Motor neuron (in vitro differentiated cells): Measurements from ENCODE around the gene USP30. TPM values are rescaled to one million over a fixed set of nuclear protein-coding genes. Genes with fewer than 3 reads are reported as not detected.

Experiments used
- ATAC-seq, 8 experiments: fragments of 200-7000 bp; cut with Tn5 transposase; replicated peaks in 6 of 8; 2 replicates each; pipeline ENCODE4 v1.8.0; 2021; ENCODE audit warnings: mild to moderate bottlenecking in 8 of 8, moderate library complexity in 8 of 8
- H3K27ac ChIP-seq, 2 donors: fragments of 250-450 bp; sonication (Bioruptor Pico); 2 replicates each; pipeline ENCODE4 v1.9.0; 2021; ENCODE audit warnings: antibody characterized with exemption in 2 of 2, mild to moderate bottlenecking in 2 of 2, moderate library complexity in 1 of 2
- H3K4me1 ChIP-seq, 2 donors: fragments of 250-450 bp; sonication (Bioruptor Pico); replicated peaks in 1 of 2; 2 replicates each; pipeline ENCODE4 v1.6.1; 2021; ENCODE audit warnings: antibody characterized with exemption in 2 of 2, mild to moderate bottlenecking in 2 of 2, moderate library complexity in 1 of 2
- H3K4me3 ChIP-seq, 5 donors: fragments of 250-450 bp; sonication (Bioruptor Pico); 2 replicates each; pipeline ENCODE4 v1.9.0; 2021; ENCODE audit warnings: antibody characterized with exemption in 5 of 5, mild to moderate bottlenecking in 5 of 5, moderate library complexity in 4 of 5
- WGBS, 10 experiments: fragments of 450-650 bp; shearing (Covaris generic); methylation state at CpG; one replicate each; pipeline ENCODE4 v1.0.0; 2022; 5-methylcytosine and 5-hydroxymethylcytosine counted together
- in situ Hi-C, 9 experiments: fragments of 400-800 bp; cut with MboI; loops; one replicate each; pipeline ENCODE4 v1.15.0; 2021; ENCODE audit warnings: low sequenced_read_pairs in 9 of 9, low pct_unique_long_range_greater_than_20kb in 2 of 9; ENCODE audit not compliant: unreplicated experiment in 9 of 9
- total RNA-seq, 8 experiments: library from RNA; unstranded; fragments of 300-600 nt; gene quantifications; 2 replicates each; pipeline versions ENCODE4 v1.2.3 to v1.2.4, GENCODE V29; 2022

The USP30 gene
- total RNA-seq, 8 experiments from 2014 or later: 3.9 to 23.9 (median 13.9) TPM

DNA sequence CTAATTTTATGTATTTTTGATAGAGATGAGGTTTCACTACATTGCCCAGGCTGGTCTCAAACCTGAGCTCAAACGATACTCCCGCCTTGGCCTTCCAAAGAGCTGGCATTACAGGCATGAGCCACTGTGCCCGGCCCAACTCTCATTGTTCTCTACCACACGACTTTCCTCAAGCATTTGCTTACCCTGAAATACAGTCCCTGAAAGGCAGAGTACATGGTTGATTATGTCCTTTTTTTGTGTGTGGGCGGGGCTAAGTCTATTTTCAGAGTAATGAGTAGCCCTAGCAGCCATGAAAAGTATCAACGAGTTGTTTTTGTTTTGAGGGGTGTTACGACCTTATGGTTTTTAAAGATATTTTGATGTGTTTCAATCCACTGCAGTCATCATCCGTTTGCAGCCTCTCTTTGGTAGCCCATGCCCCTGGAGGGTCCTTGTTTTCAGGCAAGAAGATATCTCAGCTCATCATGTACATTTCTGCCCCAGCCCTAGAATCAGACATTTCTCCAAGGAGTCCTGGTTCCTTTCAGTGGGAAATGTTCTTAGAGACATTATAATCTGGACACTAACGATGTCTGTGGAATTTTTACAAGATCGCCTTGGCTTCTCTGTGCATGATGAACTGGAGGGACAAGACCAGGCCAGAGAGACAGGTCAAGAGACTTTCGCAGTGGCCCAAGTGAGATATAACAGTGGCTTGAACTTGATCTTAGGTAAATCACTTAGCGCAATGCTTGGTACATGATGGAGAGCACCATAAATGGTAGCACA lies 72.7 kb downstream of the USP30 start:
- 49 to 92% (median 80%) methylated on average over 1 to 12 of the region's 12 CpGs; no CpG with 5 or more reads in 1 of the 10 experiments for WGBS, 10 experiments
- H3K27ac ChIP-seq: no peak overlapping the region

DNA sequence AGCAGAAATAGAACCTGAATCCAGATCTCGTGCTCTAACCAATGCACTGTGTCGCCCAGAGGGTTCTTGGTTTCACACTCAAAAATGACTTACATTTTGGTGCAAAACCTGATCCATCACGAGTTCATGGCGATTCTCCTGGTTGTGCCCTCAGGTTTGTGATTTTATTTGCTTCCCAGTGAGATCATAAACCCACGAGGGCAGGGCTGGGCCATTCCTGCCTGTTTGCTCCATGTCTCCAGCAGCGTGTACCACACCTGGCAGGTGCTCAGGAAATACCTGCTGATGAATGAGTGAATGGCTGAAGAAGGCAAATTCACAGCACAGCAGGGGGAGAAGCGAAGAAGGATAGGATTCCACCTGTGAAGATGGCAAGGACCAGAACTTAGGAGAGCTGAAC lies 73.4 kb downstream of the USP30 start:
- no peak overlapping the region for H3K4me3 ChIP-seq
- no peak for ATAC-seq
- no peaks in the 10 kb centered on the region for H3K4me1 ChIP-seq
- 30 to 86% (median 77%) methylated on average over 2 to 7 of the region's 7 CpGs; no CpG with 5 or more reads in 3 of the 10 experiments for WGBS, 10 experiments
- in situ Hi-C loops: no loop called here
- no peak overlapping the region for H3K27ac ChIP-seq

More for the DNA sequence above, 72.7 kb downstream of the USP30 start:
- in situ Hi-C loops: loop anchor here in 3 of 9 experiments (25.0 kb wide), 1 partner anchor 262 kb away; no protein-coding TSS in a partner anchor
- no peak for ATAC-seq
- H3K4me3 ChIP-seq: no peak overlapping the region
- no peaks in the 10 kb centered on the region for H3K4me1 ChIP-seq

DNA sequence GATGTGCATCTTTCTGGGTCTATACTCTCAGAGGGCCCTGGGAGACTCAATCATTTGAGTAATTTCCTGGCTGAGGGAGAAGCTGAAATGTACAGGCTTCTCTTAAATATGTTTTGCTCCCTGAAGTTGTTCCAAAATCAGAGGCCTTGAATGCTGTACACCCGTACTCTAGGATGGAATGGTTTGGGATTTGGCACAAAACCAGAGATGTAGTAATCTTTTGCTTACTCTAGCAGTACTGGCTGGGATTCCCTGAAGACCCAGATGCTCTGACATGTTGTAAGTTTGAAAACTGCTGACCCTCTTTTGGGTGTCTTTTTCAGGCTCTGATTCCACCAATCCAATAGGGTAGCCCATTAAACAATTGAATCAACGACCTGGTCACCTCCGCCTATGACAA lies 74.4 kb downstream of the USP30 start:
- Histone ChIP-seq H3K27ac (no peak overlapping the region), H3K4me3 (no peak overlapping the region), H3K4me1 (no peaks in the 10 kb centered on the region)
- 27 to 100% (median 52%) methylated on average over 1 to 3 of the region's 3 CpGs; no CpG with 5 or more reads in 3 of the 10 experiments for WGBS, 10 experiments
- in situ Hi-C loops: no loop called here
- ATAC-seq: no peak

GRCh38 chr12:109127533-109128242 lies 75.3 kb downstream of the USP30 start:
- 40 to 94% (median 76%) methylated on average over 2 to 10 of the region's 13 CpGs for WGBS, 10 experiments
- H3K4me3 ChIP-seq: no peak overlapping the region
- in situ Hi-C loops: no loop called here
- no peaks in the 10 kb centered on the region for H3K4me1 ChIP-seq
- peak in 1 of 8 experiments; percentile 36 for ATAC-seq
- H3K27ac ChIP-seq: no peak overlapping the region

DNA sequence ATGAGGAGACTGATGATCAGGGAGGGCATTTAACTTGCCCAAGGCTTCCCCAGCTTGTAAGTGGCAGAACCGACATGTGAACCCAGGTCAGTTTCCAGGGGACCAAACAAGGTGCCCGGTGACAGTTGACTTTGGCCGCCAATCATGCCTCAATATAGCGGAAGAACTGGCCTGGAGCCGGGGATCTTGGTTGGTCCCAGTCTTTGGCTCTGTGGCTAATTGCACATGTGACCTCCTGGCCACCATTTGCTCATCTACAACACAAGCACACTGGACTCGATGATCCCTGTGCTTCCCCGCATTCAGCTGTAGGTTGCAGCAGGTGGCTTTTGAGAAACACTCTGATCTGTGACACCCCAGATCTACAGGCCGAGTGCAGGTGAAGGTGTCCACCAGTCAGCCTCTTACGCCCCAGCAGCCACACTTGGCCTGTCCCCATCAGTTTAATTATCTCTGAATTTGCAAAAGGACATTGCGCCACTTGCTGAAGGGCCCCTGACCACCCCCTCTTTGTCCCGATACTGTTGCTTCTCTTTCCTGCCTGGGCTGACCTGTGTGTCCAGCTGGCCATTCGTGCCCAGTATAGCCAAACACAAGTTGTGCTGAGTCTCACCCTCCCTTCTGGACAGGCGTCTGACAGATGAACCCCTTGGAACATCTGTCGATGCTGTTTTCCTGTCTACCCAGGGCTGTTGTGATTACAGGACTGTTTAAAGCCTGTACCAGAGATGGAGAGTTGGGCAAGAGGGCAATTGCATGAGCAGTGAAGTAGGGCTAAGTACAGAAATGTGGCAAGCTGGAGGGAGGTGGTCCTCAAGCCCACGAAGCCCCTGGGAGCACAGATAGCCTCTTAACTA lies 78.1 kb downstream of the USP30 start:
- WGBS, 10 experiments: 61 to 84% (median 73%) methylated on average over 3 to 7 of the region's 15 CpGs; no CpG with 5 or more reads in 3 of the 10 experiments
- H3K27ac ChIP-seq: no peak overlapping the region
- in situ Hi-C loops: no loop called here
- H3K4me1 ChIP-seq: no peaks in the 10 kb centered on the region
- H3K4me3 ChIP-seq: no peak overlapping the region
- ATAC-seq: no peak

GRCh38 chr12:109131154-109132050 lies 79.0 kb downstream of the USP30 start:
- in situ Hi-C loops: no loop called here
- WGBS, 10 experiments: 0 to 88% (median 59%) methylated on average over 1 to 14 of the region's 24 CpGs; no CpG with 5 or more reads in 2 of the 10 experiments
- no peaks in the 10 kb centered on the region for H3K4me1 ChIP-seq
- H3K27ac ChIP-seq: no peak overlapping the region
- ATAC-seq: peak in 3 of 8 experiments; percentile 17 to 66 (median 38)
- no peak overlapping the region for H3K4me3 ChIP-seq

- no peak overlapping the region for H3K27ac ChIP-seq
- no peaks in the 10 kb centered on the region for H3K4me1 ChIP-seq
- peak in 3 of 8 experiments; percentile 69 to 76 (median 69) for ATAC-seq
- 0 to 89% (median 73%) methylated on average over 1 to 4 of the region's 6 CpGs; no CpG with 5 or more reads in 3 of the 10 experiments for WGBS, 10 experiments
- H3K4me3 ChIP-seq: no peak overlapping the region
- in situ Hi-C loops: no loop called here
These were observed 82.0 kb downstream of the USP30 start for GRCh38 chr12:109134186-109134917.

DNA sequence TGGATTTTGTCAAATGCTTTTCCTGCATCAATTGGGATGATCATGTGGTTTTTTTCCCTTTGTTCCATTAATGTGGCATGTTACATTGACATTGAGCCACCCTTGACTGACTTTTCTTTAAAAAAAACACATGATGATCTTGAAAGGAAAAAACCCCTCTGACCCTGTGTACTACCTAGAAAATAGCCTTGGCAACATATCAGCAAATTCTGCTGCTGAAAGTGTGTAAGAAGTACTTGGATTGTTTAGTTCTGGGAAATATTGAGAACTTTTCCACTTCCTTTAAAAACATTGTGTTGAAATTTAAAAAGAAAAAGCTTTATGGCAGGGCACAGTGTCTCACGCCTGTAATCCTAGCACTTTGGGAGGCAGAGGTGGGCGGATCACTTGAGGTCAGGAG lies 84.7 kb downstream of the USP30 start:
- 0 to 100% (median 88%) methylated on average over 1 to 2 of the region's 2 CpGs; no CpG with 5 or more reads in 5 of the 10 experiments for WGBS, 10 experiments
- H3K4me1 ChIP-seq: no peaks in the 10 kb centered on the region
- ATAC-seq: no peak
- H3K4me3 ChIP-seq: no peak overlapping the region
- in situ Hi-C loops: no loop called here
- H3K27ac ChIP-seq: no peak overlapping the region

Other genes with a start within 250 kb of the USP30 start
- 10 to 100 TPM in 3 of 8 experiments, 1 to 10 TPM in 5; 4.6 to 14.4 (median 8.4) TPM for gene SSH1, start 195.0 kb upstream of the USP30 start, total RNA-seq
- 1 to 10 TPM in 1 of 8 experiments, under 1 TPM in 6, not detected in 1; 0.15 to 1.4 (median 0.43) TPM for gene DAO, start 172.5 kb upstream of the USP30 start, total RNA-seq
- 10 to 100 TPM in 5 of 8 experiments, under 1 TPM in 2, not detected in 1; 0.05 to 18.9 (median 15.5) TPM for gene SVOP, start 31.5 kb upstream of the USP30 start, total RNA-seq
- 10 to 100 TPM; 21.6 to 51.8 (median 37.7) TPM for gene ALKBH2, start 40.9 kb downstream of the USP30 start, total RNA-seq
- 10 to 100 TPM; 16.1 to 68.6 (median 30.8) TPM for gene UNG, start 45.0 kb downstream of the USP30 start, total RNA-seq
- 1 to 10 TPM; 1.9 to 8.0 (median 4.2) TPM for gene ACACB, start 64.0 kb downstream of the USP30 start, total RNA-seq